HG03354 (cell line): ENCODE data around the gene THAP11.
A peak's percentile ranks its signal among the peaks of the same experiment; 100 is the strongest.
"Not testable (repeated sequence)": the region's sequence is repeated elsewhere in the genome, so short reads cannot be mapped to it uniquely, and the experiment has no call there.

Experiments used
- ATAC-seq: cut with Tn5 transposase; IDR thresholded peaks from one replicate; pipeline ENCODE4 v1.9.1; 2021; ENCODE audit warnings: mild to moderate bottlenecking; ENCODE audit not compliant: unreplicated experiment, poor library complexity, severe bottlenecking

The THAP11 gene

GRCh38 chr16:67860589-67861398 lies 18.7 kb downstream of the THAP11 start:
- no peak for ATAC-seq

- ATAC-seq, result no peak
Measured at GRCh38 chr16:67861877-67862276, 19.8 kb downstream of the THAP11 start.

DNA sequence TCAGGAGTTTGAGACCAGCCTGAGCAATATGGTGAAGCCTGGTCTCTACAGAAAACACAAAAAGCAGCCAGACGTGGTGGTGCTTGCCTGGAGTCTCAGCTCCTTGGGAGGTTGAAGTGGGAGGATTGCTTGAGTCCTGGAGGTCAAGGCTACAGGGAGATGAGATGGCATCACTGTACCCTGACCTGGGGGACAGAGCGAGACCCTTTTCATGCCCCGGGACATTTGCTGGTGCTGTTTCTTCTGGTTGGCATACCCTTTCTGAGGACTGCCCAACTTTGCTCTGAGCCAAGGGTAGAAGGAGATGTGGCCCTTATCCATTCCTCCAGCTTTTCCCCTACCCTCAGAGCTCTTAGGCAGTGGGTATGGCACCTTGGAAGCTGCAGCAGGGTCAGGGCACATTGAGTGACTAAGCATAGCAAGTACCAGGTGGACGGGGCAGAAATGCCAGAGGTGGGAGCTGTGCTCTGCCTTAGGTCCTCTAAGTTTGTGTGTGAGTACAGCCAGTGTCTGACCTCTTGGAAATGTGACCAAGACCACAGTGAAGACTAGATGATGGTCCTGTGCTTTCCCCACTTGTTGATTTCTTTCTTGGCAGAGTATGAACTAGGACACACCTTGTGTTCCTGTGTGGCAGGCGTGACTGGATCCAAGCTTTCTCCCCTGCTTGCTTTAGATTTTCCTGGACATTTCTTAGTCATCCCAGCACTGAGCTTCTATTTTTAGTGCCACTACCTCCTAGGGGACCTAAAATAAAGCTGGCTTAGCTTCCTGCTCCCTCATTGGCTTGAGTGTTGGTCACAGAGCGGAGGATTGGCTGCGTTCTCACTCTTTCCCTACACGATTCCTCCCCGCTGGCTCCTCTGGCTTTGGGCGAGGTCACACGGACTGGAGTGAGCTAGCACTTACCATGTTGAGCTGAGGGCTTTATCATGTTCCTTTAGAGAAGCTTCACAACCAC lies 20.8 kb downstream of the THAP11 start:
- ATAC-seq, result no peak

DNA sequence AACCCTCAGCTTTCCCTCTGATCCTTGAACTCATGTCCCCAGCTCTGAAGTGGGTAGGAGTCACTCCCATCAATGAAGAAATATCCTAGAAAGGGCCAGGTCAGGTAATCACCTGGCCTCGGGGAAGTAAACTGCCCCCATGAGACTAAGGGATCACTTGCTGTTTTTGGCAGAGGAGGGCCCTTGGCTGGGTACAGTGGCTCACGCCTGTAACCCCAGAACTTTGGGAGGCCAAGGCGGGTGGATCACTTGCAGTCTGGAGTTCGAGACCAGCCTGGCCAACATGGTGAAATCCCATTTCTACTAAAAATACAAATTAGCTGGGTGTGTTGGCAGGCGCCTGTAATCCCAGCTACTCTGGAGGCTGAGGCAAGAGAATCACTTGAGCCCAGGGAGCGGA lies 21.9 kb downstream of the THAP11 start:
- not testable (repeated sequence) for ATAC-seq

DNA sequence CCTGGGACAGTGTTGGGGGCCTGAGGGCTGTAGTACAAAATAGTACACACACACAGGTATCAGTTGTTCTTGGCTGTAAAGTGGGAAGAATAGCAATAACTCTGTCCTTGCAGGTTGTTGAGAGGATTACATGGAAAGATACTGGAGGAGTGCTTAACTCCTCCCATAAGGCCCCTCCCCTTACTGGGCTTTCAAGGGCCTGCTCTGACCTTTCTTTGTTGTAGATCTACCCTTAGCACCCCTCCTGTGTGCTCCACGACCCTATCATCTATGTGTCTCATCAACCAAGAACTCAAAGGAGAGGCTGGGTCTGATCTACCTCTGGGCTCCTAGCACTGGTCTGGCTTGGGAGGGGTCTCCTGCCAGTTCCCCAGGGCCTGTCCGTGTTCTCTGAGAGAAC lies 22.5 kb downstream of the THAP11 start:
- ATAC-seq, result no peak

DNA sequence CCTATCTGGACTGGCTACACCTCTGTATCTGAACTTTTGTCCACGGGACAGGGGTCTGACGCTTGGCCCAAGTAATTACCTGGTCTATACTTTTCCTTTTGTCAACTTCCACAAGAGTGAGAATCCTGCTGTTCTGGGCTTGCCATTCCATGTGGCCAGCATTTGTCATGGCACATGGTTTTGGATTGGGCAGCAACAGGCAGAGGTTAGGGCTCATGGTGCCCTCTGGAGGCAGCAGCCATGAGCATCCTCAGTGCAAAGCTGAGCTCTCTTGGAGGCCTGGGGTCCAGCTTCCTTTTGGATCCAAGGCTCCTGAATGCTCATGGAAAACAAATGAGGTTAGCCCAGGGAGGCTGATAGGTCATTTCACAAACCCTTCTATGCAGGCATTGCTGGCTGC lies 23.2 kb downstream of the THAP11 start:
- no peak for ATAC-seq

DNA sequence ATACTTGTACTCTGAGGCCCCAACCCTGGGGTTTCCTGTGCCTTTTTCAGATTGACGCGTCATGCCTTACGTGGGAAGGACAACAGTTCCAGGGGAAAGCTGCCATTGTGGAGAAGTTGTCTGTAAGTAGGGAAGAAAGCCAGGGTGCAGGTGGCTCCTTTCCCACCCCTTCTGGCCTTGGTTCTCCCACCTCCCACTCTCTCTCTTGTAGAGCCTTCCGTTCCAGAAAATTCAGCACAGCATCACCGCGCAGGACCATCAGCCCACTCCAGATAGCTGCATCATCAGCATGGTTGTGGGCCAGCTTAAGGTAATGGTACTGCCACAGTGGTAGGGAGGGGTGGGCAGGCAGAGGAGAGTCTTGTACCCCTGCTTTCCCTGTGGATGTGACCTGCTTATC lies 26.2 kb downstream of the THAP11 start:
- no peak for ATAC-seq

- no peak for ATAC-seq
Measured at GRCh38 chr16:67869653-67870052, 27.5 kb downstream of the THAP11 start.

DNA sequence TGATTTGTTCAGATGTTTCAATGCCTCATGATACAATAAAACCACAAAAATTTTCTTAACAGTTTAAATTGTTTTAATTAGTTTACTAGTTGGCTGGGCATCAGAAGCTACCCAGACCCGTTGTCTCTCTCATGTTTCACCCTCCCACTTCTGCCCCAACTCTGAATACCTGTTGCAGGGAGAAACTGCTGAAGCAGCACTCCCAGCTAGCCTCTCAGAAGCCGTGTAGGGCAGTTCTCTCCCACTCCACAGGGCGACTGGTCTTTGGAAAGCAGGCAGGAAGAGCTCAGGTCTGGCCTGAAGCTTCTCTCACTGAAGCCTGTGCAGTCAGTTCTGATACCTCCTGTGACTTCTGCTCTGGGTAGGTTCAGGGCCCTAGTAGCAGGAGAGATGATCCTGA lies 29.1 kb downstream of the THAP11 start:
- no peak for ATAC-seq

- no peak for ATAC-seq
Measured at GRCh38 chr16:67872131-67872630, 30.1 kb downstream of the THAP11 start.

DNA sequence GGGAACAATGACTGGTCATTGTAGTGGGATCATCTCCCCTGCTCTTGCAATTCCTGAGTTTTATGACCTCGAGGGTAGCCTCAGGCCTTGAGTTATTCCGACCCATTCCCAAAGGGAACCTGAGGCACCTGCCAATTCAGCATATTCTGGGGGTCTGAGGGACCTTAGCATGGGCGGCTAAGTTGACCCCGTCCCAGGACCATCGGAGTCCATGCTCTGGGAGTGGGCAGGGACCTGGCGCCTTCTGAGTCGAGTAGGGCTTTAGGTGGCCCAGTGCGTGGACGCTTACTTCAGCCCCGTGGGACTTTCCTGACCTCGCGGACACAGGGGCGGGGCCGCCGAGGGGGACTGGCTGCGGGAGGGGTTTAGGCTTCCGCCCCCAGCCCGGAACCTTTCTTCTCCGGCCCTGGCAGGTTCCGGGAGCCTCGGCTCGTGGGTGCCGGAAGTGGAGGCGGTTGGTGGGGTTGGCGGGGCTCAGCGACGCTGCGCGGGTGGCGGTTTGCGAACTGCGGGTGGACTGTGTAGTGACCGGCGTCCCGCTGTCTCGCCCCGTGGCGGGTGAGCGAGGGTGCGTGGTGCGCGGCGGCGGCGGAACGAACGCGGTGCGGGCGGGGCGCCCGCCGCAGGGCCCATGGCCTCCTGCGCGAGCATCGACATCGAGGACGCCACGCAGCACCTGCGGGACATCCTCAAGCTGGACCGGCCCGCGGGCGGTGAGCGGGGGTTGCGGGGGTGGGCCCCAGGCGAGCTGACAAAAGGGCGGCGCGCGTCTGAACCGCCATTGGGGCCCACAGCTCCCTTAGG lies 30.7 kb downstream of the THAP11 start, which contains the start of gene EDC4:
Gene EDC4, plus strand, starts transcription at position 422 of the 804 bp plus-strand sequence. Its CDS starts 210 bp downstream, at position 632.
- ATAC-seq, result peak; percentile 78

DNA sequence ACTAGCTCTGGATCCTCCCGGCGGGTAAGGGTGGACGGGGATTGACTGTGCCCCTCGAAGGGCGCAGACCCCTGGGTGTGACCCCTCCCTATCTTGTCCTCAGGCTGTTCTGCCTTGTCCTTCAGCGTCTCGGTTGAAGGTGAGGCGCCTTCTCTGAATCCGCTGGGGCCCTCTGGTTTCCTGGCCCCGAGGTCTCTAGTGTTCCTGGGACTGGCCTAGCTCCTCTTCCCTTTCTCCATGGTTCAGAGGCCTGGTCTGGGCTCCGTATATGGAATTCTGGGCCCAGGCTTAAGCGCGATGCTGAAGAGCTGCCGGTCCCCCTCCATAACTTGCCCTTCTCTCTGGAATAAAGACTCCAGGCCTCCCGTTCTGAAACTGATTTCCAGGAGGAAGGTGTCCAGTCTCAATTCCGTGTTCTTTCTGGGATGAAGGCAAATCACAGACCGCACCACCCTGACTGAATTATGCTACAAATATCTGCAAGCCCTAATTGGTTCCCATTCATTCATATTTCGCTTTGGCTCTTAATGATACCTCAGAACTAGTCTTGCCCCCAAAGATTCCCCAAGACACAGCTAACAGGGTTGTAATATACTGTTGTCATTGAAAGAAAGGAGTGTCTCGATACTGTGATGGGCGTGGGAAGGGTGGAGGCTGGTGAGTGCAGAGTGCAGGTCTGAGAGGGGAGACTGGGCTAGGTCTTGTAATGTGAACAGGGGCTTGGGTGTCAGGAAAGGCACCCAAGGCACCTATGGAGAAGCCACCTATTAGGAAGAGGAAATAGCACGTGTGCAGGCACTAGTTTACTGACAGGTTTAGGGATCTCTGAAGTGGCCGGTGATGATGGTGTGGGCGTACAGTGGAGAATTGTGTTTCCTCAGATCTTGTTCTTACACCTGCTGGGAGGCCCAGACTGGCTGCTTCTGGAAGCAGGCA lies 31.6 kb downstream of the THAP11 start:
- no peak for ATAC-seq

DNA sequence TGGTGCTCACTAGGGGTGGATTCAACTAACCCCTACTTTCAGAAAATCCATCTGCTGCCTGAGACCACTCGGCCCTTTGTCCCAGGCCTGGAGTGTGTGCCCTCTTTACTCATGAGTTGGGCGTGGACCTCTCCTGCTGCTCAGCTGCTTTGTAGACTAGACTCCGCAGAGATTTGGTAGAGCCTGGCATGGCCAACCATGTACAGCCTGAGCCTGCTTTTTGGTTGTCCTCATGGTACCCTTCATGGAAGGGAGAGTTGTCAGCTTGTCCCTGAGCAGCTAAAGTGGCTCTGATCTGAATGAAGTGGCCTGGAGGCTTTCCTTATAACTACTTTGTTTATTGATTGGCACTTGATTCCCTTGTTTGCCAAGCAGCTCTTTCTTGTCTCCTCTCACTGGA lies 32.3 kb downstream of the THAP11 start:
- no peak for ATAC-seq

DNA sequence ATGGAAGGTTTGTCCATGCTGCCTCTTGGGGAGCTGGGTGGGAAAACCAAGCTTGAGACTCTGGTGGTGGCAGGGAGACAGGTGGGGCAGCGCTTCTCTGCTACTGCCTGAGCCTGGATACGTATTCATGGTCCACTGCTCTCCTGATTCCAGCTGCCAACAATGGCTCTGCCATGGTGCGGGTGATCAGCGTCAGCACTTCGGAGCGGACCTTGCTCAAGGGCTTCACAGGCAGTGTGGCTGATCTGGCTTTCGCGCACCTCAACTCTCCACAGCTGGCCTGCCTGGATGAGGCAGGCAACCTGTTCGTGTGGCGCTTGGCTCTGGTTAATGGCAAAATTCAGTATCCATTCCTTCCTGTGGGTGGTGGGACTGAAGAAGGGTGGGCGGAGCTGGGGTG lies 34.9 kb downstream of the THAP11 start:
- no peak for ATAC-seq

DNA sequence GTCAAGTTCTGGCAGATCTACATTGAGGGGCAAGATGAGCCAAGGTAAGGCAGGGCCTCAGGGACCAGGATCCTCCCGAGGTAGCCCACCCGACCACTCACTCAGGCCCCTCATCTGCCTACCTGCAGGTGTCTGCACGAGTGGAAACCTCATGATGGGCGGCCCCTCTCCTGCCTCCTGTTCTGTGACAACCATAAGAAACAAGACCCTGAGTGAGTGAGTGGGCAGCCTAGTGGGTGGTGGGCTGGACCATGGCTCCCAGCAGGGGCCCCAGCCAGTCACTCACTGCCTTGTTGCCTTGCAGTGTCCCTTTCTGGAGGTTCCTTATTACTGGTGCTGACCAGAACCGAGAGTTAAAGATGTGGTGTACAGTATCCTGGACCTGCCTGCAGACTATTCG lies 36.1 kb downstream of the THAP11 start:
- no peak for ATAC-seq

DNA sequence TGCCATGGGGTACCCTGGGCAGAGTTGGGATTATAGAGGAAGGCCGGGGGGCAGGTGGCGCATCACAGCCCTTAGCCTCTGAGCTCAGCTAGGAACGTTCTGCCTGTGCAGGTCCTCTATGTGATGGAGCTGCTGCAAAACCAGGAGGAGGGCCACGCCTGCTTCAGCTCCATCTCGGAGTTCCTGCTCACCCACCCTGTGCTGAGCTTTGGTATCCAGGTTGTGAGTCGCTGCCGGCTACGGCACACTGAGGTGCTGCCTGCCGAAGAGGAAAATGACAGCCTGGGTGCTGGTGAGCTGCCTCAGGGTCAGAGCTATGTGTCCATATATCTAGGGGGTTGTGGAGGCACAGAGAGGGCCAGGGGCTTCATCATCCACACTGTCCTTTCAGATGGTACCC lies 36.7 kb downstream of the THAP11 start:
- no peak for ATAC-seq

DNA sequence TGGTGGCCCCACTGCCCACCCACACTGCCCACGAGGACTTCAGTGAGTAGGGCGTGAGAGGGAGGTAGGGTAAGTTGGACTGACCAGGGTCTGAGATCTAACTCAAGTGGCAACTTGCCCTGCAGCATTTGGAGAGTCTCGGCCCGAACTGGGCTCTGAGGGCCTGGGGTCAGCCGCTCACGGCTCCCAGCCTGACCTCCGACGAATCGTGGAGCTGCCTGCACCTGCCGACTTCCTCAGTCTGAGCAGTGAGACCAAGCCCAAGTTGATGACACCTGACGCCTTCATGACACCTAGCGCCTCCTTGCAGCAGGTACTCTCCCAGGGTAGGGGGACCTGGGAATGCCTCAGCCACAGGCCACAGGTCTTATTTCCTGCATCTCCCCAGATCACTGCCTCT lies 37.3 kb downstream of the THAP11 start:
- no peak for ATAC-seq

DNA sequence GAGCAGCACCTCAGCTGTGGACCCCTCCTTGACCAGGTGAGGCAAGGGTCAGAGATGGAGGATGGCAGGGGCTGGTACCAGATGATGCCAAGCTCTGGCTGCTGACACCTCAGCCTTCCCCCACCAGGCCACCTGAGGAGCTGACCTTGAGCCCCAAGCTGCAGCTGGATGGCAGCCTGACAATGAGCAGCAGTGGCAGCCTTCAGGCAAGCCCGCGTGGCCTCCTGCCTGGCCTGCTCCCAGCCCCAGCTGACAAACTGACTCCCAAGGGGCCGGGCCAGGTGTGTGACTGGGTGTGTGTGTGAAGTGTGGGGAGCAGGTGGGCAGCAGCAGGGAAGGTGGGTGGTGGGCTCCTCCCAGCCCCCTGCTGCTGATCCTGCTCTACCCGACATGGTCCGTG lies 37.8 kb downstream of the THAP11 start:
- no peak for ATAC-seq

GRCh38 chr16:67880584-67880983 lies 38.5 kb downstream of the THAP11 start:
- no peak for ATAC-seq
